Middle frontal gyrus (tissue), 1 donor: ENCODE results near the gene NEGR1.
"Not testable (repeated sequence)": the region's sequence is repeated elsewhere in the genome, so short reads cannot be mapped to it uniquely, and the experiment has no call there.

Experiments
- DNase-seq: peaks from one replicate; pipeline ENCODE4 v3.0.0-alpha.2; 2015; ENCODE audit warnings: low spot score; ENCODE audit errors: extremely low spot score

The NEGR1 gene

DNA sequence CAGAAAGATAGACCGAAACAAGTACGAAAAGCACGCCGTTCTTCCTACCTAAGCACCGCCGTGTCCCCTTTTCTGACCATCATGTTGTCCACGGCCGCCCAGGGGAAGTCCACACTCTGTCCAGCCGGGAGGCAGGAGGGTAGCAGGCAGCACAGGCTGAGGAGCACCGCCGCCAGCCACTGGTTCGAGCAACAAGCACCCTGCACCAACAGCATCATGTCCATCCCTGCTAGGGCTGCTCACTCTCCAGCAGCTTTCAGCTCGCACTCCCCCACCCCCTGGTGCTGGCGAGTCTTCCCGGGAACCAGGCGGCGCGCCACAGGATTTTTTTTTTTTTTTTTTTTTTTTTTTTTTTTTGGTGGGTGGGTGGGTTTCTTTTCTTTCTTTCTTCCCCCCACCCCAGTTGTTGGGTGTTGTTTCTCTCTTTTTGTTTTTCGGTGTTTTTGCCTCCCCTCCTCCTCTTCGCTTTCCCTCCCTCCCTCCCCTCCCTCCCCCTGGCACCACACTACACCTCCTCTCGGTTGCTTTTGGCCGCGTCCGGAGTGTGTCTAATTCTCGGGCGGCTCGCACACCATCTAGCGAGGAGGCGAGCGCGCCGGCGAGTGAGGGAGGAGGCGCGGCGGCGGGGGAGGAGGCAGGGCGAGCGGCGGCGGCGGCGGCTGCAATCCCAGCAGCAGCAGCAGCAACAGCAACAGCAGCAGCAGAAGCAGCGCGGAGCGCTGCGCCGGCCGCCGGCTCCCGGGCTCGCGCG is at the start of gene NEGR1:
TSS of gene NEGR1 (minus strand) at position 269 of the 751 bp plus-strand sequence.
- peak; percentile 85 for DNase-seq

DNA sequence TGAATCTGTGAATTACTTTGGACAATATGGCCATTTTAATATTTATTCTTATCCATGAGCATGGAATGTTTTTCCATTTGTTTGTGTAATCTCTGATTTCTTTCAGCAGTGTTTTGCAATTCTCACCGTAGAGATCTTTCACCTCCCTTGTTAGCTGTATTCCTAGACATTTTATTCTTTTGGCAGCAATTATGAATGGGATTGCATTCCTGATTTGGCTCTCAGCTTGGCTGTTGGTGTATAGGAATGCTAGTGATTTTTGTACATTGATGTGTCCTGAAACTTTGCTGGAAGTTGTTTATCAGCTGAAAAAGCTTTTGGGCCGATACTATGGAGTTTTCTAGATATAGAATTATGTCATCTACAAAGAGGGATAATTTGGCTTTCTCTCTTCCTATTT is 44.2 kb upstream of the NEGR1 start:
- no peak for DNase-seq

DNA sequence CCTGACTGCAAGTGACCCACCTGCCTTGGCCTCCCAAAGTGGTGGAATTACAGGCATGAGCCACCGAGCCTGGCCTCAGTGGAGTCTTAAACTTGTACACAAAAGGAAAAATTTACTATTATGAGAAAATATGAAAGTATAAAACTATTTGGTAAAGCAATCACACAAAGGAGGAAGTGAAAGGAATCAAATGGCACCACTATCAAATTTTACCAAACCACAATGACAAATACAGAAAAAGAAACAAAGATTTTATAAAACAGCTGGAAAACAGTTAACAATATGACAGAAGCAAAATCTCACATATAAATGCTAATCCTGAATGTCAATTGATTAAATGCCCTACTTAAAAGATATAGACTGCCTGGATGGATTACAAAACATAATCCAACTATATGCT is 42.1 kb upstream of the NEGR1 start:
- no peak for DNase-seq

DNA sequence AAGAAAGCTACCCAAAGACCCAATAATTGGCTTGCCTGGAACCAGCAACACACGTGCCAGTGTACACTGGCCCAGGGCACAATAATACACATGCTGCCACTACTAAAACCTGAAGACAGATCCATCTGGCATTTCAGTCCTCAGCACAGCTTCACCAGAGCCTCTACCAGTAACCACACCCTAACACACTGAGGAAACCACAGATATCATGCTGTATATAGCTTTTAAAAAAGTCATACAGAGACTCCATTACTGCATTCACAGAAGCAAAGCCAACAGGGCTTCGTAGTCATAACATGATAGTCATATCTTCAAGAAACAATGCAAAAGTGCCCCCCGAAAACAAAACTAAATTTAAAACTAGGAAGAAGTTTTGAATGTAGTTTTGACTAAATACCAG is 40.6 kb upstream of the NEGR1 start:
- DNase-seq: no peak

DNA sequence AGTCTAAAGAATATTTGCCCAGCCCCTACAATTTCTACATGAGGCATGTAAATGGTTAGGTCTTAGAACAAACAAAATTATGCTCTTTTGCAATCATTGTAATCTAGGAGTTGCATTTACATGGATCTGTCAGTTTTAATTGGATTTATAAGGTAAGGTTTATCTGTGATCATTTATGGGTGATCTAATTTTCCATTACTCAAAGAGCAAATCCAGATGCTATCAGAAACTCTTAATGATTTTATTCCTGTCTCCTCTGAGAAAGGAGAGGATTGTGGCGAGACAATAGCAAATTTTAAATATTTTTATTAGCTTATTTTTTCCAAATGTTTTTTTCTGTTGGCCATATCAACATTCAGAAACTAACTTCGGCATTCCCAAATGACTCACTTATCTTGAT is 14.2 kb upstream of the NEGR1 start:
- DNase-seq: no peak

DNA sequence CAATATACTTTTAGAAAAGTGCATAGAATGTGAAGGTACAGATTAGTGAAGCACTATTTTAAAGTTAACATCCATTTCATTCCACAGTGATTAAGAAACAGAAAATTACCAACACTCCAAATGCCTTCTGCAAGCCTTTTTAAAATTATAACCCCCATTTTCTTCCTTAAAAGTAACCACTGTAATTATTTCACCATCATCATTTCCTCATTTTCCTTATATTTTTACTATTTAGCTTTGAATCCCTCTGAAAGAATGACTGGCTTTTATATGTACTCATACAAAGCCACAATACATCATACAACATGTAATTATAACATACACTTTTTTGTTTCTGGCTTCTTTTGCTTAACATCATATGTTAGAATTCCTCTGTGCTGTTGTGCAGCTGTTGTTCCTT is 6.5 kb upstream of the NEGR1 start:
- no peak for DNase-seq

DNA sequence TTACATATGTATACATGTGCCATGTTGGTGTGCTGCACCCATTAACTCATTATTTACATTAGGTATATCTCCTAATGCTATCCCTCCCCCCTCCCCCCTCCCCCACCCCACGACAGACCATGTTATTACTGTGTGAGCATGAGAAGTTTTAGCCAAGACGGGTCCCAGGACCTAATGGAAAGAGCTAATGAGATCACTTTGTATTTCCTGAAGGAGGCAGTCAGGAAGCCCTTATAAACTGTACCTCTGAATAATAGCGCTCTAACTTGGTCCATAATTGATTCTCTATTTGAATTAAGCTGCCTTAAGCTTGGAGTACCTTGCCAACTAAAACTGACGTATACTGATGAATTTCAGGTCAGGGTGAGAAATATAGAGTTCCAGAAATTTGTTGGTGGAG is 4.1 kb upstream of the NEGR1 start:
- no peak for DNase-seq

DNA sequence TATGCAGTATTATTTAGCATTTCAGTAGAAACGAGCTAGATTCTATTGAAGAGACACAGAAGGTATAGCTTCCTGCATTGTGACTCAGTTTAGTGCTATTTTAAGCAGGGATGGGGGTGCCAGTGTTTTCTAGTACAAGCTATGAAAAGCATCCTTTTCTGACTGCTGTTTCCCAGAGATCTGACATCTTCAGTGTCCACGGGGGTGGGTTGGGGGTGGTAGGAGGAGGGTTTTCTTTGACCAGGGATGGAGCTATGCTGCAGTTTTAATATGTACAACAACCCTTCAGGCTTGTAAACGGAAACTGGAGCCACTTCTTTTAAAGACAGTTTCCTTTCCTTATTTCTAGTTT is 2.7 kb upstream of the NEGR1 start:
- DNase-seq: peak; percentile 66

DNA sequence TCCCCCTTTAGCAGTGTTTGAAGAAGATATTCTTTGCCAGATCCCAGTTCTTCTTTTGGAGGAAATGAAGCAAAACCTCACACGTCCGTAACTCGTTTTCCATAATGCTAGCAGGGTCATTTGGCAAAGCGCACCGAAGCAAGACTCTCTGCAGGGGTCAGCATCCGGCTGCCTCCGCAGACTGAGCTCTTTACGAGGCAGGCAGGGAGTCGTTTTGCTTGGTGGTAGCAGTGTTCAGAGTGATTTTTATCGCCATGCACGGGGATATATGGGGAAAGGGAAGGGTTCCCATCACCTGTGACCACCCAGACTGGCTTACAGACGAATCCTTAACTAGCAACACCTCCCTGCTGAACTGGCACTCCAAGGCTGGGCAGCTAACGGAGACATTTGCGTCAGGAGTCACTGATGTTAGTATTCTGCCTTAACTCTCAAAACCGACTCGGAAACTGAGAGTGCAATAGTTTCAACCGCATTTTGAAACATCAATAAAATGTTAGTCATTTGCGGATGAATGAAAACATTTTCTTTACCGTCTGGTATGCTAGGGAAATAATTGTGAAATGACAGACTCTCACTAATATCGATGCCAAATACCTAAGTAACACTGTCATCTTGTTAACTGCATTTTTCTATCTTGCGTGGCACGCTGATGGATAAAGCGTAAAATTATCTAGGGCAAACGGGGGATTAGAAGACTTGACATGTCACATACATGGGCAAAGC is 2.2 kb upstream of the NEGR1 start:
- DNase-seq: peak; percentile 57

DNA sequence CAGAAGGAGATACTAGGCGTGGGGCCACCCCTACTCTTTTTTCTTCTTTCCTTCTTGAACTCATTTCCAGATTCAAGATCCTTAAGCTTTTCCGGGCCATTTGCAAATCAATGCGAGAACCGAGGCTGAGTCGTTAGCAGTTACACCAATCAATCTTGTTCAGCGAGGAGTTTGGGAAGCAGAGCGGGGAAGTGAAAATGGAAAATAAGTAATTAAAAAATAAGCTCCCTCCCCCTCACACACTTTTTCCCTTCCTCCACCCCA is 1.7 kb upstream of the NEGR1 start:
- no peak for DNase-seq

DNA sequence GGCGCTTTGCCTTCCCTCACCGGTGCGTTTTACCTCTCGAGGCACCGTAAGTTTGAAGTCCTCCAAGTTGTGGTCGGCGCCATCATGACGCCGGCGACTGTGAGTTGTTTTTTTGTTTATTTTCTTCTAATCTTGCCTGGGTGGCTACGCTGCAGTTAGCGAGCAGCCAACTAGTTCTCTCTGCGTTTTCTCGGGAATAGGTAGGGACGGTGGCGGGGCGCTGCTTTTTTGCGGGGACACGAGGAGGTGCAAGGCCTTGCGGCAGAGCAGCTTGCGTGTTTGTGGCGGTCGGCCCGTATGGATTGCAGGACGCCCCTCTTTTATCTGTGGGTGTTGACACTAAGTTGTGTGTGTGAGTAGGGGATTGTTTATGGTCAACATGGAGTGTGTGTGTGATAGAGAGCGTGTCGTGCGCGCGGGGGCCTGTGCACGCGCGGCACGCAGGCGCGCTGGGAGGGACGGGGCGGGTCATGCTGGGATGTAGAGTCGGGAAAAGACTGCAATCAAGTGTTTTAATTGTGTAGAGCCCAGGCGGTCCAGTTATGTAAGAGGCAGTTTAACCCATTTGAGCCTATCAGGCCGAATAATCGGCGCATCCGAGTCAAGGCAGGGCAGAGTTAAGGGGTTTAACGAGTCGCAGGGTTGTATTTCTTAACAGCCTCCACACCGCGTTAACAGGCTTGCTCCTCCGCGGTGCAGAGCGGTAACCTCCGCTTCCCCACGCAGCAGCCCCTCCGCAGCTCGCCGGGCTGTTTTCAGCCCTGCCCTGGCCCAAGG is 1.2 kb upstream of the NEGR1 start:
- peak; percentile 73 for DNase-seq

DNA sequence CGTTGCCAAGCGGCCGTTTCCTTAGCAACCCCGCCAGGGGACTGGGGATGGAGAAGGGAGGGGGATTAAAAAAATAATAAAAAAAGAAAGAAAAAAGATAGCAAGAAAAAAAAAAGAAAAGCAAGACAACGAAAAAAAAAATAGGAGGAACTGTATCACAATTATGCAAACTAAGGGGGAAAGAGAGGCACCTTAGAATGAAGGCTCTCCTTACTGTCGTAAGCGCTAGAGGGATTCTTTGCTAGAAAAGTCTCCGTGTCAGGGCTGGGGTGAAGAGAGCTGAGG is 625 bp upstream of the NEGR1 start:
- no peak for DNase-seq

DNA sequence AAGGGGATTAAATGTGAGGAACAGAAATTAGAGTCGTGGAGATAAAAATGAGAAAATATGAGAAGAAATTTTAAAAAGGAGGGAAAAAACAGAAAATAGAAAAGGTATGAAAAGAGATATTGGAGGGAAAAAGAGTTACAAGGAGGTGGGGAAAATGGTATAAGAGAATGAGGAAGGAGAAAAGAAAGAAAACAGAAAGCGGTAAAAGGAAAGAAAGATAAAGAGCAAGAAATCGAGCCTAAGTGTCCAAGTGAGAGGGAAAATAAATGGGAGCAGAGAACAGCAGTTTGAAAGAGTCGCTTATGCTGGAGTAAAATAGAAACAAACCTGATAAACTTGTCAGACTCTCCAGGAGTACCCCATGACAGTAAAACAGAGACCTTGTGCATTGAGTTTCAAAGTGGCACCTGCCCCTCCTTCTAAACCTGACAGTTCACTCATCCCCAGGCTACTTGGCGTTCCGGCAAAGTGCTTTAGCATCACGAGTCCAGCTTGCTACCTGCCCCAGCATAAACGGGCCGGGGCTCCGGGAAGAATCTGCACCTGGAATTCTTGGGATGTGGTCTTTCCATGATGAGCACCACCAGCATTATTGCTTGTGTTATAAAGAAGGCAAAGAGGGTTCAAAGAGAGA is 585 bp downstream of the NEGR1 start:
- DNase-seq: no peak

DNA sequence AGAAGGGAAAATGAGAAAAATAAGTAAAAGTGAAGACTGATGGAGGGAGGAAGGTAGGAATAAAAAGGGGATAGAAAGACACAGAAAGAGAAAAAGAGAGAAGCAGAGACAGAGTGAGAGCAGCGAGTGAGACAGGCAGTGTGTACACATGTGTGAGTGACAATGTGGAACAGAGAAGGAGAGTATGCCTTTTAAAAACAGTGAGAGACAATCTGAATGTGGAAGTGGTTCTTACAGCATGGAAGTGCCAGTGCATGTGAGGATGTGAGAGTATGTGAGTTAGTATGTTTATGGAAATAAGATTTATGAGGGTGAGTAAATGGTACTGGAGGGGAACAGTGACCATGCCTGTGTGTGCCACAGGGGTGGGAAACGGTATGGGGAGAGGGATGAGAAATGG is 1.2 kb downstream of the NEGR1 start:
- DNase-seq: no peak

DNA sequence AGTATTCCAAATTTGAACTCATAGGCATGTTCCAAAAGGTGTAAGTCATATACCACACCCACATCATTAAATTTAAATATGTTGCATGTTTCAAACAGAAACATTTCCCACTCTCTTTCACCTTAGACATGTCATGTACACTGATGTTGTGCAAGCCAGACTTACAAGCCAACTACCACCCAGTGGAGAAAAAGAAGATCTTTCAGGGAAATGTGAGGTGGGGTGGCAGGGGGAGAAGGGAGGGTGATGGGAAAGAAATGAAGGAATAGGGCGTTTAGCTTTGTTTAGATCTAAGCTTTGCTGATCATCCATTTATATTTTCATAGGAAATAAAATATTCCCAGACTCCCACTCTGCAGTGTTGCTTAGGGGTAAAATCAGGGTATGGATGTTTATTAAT is 1.6 kb downstream of the NEGR1 start:
- no peak for DNase-seq

DNA sequence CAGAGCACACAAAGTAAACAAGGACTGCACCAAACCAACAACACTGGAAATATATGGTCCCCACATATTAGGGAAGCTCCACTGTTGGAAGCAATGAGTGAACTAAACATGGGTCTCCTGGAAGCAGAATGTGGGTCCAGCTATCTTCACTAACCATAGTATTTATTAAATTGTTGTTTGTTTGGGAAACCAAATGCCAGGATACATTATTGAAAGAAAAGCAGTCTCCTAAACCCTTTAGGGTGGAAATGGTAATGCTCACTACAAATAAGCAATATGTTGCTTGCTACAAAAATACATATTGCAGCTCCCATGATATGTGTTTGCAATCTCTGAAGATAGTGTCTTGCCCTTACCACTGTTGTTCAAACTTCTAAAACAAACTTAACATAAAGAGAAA is 2.2 kb downstream of the NEGR1 start:
- DNase-seq: no peak

DNA sequence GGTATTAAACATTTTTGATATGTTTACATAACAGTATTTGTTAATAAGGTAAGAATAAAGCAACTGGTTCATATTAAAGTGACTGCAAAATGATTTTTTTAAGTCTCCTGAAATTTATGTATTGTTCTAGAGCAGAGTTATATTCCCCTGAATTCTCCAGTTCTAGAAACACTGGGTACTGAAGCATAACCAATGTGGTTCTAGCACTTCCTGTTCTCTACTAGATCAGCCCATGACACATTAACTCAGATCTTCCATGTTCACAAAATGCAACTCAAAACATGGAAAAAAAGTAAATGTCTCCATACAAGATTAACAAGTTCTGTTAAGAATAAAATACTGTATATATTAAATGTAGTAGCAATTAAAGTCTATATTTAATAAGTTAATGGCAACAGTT is 3.9 kb downstream of the NEGR1 start:
- DNase-seq: no peak

DNA sequence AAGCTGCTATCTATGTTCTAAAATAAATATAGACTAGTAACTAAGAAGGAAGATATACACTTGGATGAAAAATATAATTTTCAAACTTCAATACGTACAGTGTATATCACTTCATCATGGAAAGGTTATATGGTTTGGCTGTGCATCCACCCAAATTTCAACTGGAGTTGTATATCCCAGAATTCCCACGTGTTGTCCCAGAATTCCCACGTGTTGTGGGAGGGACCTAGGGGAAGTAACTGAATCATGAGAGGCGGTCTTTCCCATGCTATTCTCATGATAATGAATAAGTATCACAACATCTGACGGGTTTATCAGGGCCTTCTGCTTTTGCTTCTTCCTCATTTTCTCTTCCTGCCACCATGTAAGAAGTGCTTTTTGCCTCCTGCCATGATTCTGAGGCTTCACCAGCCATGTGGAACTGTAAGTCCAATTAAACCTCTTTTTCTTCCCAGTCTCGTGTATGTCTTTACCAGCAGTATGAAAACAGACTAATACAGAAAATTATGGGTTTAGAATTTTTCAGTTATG is 10.7 kb downstream of the NEGR1 start:
- no peak for DNase-seq

DNA sequence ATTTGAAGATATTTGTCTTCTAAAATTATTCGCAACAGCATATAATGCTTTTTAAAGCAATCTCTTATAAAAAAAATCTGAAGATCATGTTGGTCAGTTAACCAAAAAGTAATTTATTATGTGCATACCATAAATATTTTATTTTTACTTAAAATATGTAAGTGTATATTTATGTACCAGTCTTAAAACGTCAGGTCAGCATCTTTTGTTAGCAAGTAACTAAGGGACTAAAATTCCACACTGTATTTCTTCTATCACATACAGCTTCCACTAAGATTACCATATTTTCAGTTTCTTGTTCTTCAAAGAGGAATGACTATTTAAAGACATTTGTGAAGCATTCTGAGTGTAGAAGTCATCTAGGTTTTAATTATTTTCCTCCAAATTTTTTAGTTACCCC is 19.6 kb downstream of the NEGR1 start:
- no peak for DNase-seq

DNA sequence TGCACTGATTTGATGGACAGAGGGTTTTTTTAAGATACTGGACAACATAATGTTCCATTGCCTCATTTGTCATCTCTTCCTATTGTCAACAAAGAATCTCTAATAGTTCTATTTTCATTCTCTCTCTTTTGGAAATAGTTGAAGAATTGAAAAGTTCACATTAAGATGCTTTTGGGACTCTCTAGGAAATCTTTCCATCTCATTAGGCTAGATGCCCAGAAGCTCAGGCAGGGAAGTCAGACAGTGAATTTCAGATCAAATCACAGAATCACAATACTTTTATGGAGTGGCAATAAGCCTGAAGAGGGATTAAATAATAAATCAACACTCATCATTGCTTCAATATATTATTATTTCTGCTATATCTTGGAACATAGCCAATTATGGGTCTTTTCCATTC is 29.2 kb downstream of the NEGR1 start:
- DNase-seq: no peak

DNA sequence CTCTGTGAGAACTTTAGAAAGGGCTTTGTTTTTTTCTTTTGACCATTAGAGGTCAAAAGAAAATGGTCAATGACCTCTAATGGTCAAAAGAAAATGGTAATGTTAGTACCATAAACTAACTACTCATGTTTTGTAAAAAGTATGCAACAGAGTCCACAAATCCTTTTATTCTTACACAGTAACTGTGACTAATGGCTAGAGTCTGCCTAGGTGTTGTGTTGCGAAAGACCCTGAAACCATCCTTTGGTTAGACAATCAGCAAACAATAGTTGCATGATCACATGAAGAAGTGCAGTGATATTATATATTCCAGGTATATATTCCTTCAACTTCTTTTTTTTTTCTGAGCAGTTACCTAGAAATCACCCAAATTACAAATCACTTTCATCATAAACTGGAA is 40.9 kb downstream of the NEGR1 start:
- DNase-seq: no peak

DNA sequence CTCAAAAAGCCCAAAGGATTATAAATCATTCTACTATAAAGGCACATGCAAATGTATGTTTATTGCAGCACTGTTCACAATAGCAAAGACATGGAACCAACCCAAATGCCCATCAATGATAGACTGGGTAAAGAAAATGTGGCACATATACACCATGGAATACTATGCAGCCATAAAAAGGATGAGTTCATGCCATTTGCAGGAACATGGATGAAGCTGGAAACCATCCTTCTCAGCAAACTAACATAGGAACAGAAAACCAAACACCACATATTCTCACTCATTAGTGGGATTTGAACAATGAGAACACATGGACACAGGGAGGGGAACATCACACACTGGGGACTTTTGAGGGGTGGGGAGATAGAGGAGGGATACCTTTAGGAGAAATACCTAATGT is 46.4 kb downstream of the NEGR1 start:
- DNase-seq: not testable (repeated sequence)
